Spleen (tissue), 7 donors: ENCODE results near the gene ABHD13.

Experiments used
- CTCF ChIP-seq, 11 experiments: fragments of 200-600 bp in 7 of 11; fragments of 450-650 bp in 4 of 11; sonication (generic) in 4 of 11; IDR thresholded peaks in 8 of 11; conservative IDR thresholded peaks in 3 of 11; 1 replicate in 7 of 11; 2 replicates in 4 of 11; pipeline versions ENCODE4 v1.4.0 to v1.8.0; 2016 to 2021; ENCODE audit warnings: antibody characterized with exemption in 11 of 11, inconsistent platforms in 4 of 11, mild to moderate bottlenecking in 1 of 11
- POLR2A ChIP-seq, 3 donors: fragments of 450-650 bp; IDR thresholded peaks; one replicate each; pipeline ENCODE4 v1.5.1; 2017; ENCODE audit warnings: antibody characterized with exemption in 3 of 3, mild to moderate bottlenecking in 1 of 3
- POLR2AphosphoS5 ChIP-seq, 3 donors: sonication (generic); formaldehyde crosslinking; IDR thresholded peaks; one replicate each; pipeline ENCODE4 v1.5.1; 2017; ENCODE audit warnings: antibody characterized with exemption in 3 of 3
- donor health status: DM: no; HTN: no; CAD: no; lungs with moderate emphysema.
- donor health status: DM: no; HTN: no; CAD: no.
- donor health status: DM: no; HTN: no; CAD: no.

- no peak for TF ChIP-seq POLR2A (IDR thresholded peaks at IDR 0.05)
- TF ChIP-seq CTCF (IDR thresholded peaks at IDR 0.05 in 8 of 11, conservative IDR thresholded peaks at IDR 0.05 in 3 of 11) = peak in 3 of 11 experiments; percentile 3 to 16 (median 13)
- TF ChIP-seq POLR2AphosphoS5 (IDR thresholded peaks at IDR 0.05) = peak; percentile 40 to 78 (median 72)
Measured at GRCh38 chr13:108269601-108270328, 51.6 kb downstream of the ABHD13 start, which contains the start of gene TNFSF13B.
